ENCODE measurements around the gene CDR2L. TPM values are rescaled to one million over a fixed set of nuclear protein-coding genes. Genes with fewer than 3 reads are reported as not detected.

The CDR2L gene
- total RNA-seq, 2 experiments from 2014 or later = 0.32 to 0.47 TPM

GRCh38 chr17:75047398-75048098 lies 60.1 kb downstream of the CDR2L start:
- Mint-ChIP-seq H3K4me1 (peaks cover 36% of the 10 kb centered on the region), H3K27ac (peak overlapping the region; percentile 67), H3K9me3 (ENCODE audit: low read depth) (no peaks in the 10 kb centered on the region), H3K27me3 (no peaks in the 10 kb centered on the region), H3K4me3 (peak overlapping the region; percentile 98), H3K36me3 (peaks cover 7% of the 10 kb centered on the region)
- CTCF ChIA-PET = interaction anchor here (0.7 to 3.6 kb wide), 9 partner anchors 9 to 275 kb away, joined by 3 to 18 read pairs (median 4); no protein-coding TSS in a partner anchor
- ATAC-seq = peak; percentile 10
- DNase-seq = peak; percentile 62

- no peaks in the 10 kb centered on the region for H3K27me3 Mint-ChIP-seq
- H3K4me1 Mint-ChIP-seq = peaks cover 35% of the 10 kb centered on the region
- peak overlapping the region; percentile 67 for H3K27ac Mint-ChIP-seq
- ATAC-seq (no peak), DNase-seq (no peak)
- peaks cover 13% of the 10 kb centered on the region for H3K36me3 Mint-ChIP-seq
- H3K4me3 Mint-ChIP-seq = peak overlapping the region; percentile 98
- H3K9me3 Mint-ChIP-seq (ENCODE audit: low read depth) = no peaks in the 10 kb centered on the region
- CTCF ChIA-PET = interaction anchor here (0.9 to 3.6 kb wide), 10 partner anchors 9 to 275 kb away, joined by 3 to 18 read pairs (median 4); partner anchors contain the start of gene OTOP2
Measured at GRCh38 chr17:75048249-75048878, 60.9 kb downstream of the CDR2L start.

GRCh38 chr17:75049057-75049456 lies 61.6 kb downstream of the CDR2L start:
- DNase-seq (no peak), ATAC-seq (no peak)
- CTCF ChIA-PET = interaction anchor here (0.9 to 3.6 kb wide), 8 partner anchors 9 to 274 kb away, joined by 3 to 18 read pairs (median 4); partner anchors contain the start of gene OTOP2
- no peak overlapping the region for H3K27ac Mint-ChIP-seq
- H3K27me3 Mint-ChIP-seq = no peaks in the 10 kb centered on the region
- no peak overlapping the region for H3K4me3 Mint-ChIP-seq
- peaks cover 19% of the 10 kb centered on the region for H3K36me3 Mint-ChIP-seq
- H3K9me3 Mint-ChIP-seq (ENCODE audit: low read depth) = no peaks in the 10 kb centered on the region
- H3K4me1 Mint-ChIP-seq = peaks cover 35% of the 10 kb centered on the region

- Mint-ChIP-seq H3K27me3 (no peaks in the 10 kb centered on the region), H3K9me3 (ENCODE audit: low read depth) (no peaks in the 10 kb centered on the region), H3K4me1 (peaks cover 31% of the 10 kb centered on the region), H3K4me3 (no peak overlapping the region), H3K27ac (no peak overlapping the region), H3K36me3 (peaks cover 22% of the 10 kb centered on the region)
- ATAC-seq = no peak
- DNase-seq = no peak
- CTCF ChIA-PET = interaction anchor here (0.7 to 2.6 kb wide), 6 partner anchors 8 to 152 kb away, joined by 3 to 13 read pairs (median 6); no protein-coding TSS in a partner anchor
Measured at GRCh38 chr17:75049706-75050105, 62.3 kb downstream of the CDR2L start.

- Mint-ChIP-seq H3K27ac (no peak overlapping the region), H3K27me3 (no peaks in the 10 kb centered on the region), H3K4me1 (peaks cover 18% of the 10 kb centered on the region), H3K36me3 (peaks cover 27% of the 10 kb centered on the region), H3K4me3 (no peak overlapping the region), H3K9me3 (ENCODE audit: low read depth) (no peaks in the 10 kb centered on the region)
- ATAC-seq (no peak), DNase-seq (no peak)
- CTCF ChIA-PET = no interaction called here
Measured at GRCh38 chr17:75051941-75052340, 64.5 kb downstream of the CDR2L start.

Other genes starting within 250 kb of the CDR2L start
- 100 to 1,000 TPM; 284 to 377 TPM for gene NHERF1, start 239.0 kb upstream of the CDR2L start, total RNA-seq
- 10 to 100 TPM; 34.1 to 34.5 TPM for gene NAT9, start 211.3 kb upstream of the CDR2L start, total RNA-seq
- gene GRIN2C, start 127.7 kb upstream of the CDR2L start, total RNA-seq = under 1 TPM; 0.07 to 0.09 TPM
- gene FDXR, start 114.6 kb upstream of the CDR2L start, total RNA-seq = 10 to 100 TPM; 38.2 to 39.4 TPM
- gene FADS6, start 94.0 kb upstream of the CDR2L start, total RNA-seq = not detected
- not detected for gene USH1G, start 64.4 kb upstream of the CDR2L start, total RNA-seq
- not detected for gene OTOP2, start 63.4 kb upstream of the CDR2L start, total RNA-seq
- not detected for gene OTOP3, start 51.7 kb upstream of the CDR2L start, total RNA-seq
- gene HID1, start 14.9 kb upstream of the CDR2L start, total RNA-seq = not detected
- 10 to 100 TPM; 45.9 to 53.1 TPM for gene MRPL58, start 25.0 kb downstream of the CDR2L start, total RNA-seq
- 100 to 1,000 TPM; 188 to 210 TPM for gene ATP5PD, start 59.3 kb downstream of the CDR2L start, total RNA-seq
- gene KCTD2, start 59.6 kb downstream of the CDR2L start, total RNA-seq = 10 to 100 TPM; 16.8 to 19.1 TPM
- 1 to 10 TPM; 2.3 to 3.2 TPM for gene SLC16A5, start 100.3 kb downstream of the CDR2L start, total RNA-seq
- 10 to 100 TPM; 13.5 to 14.5 TPM for gene ARMC7, start 122.3 kb downstream of the CDR2L start, total RNA-seq
- gene NT5C, start 144.1 kb downstream of the CDR2L start, total RNA-seq = 10 to 100 TPM; 65.2 to 73.1 TPM
- gene JPT1, start 166.9 kb downstream of the CDR2L start, total RNA-seq = 100 to 1,000 TPM; 277 to 301 TPM
- 100 to 1,000 TPM; 469 to 639 TPM for gene SUMO2, start 195.3 kb downstream of the CDR2L start, total RNA-seq
- gene NUP85, start 218.0 kb downstream of the CDR2L start, total RNA-seq = 100 to 1,000 TPM; 164 to 176 TPM

All from activated CD8-positive, alpha-beta memory T cell treated with anti-CD3 and anti-CD28 coated beads, Interleukin-2, amount 10 ng/mL, durations not matched to agents 7 days and 5 days (primary cell).